Measurements from ENCODE around the gene TLE6. TPM values are rescaled to one million over a fixed set of nuclear protein-coding genes. Genes with fewer than 3 reads are reported as not detected.

The TLE6 gene
- total and polyA plus RNA-seq, 2 of the 13 experiments (the other 11 are each of a cell fraction or from before 2014, with no cell fraction given), result 0.24 to 5.5 TPM

DNA sequence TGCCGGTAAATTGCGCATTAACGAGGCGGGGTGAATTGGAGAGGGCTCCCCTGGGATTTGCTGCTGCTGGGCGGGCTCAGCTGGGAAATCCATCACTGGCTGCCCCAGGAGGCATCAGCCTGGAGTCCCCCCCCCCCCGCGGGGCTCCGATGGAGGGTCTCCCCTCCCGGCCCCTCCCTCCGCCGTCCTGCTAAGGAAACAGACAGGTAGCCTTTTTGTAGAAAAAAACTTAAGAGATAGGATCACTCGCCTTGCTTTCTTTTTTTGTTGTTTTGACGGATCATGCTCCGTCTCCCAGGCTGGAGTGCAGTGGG, 6.8 kb downstream of the TLE6 start:
- ChIA-PET POLR2A (no interaction called here), CTCF (ENCODE audit: low intra/inter-chr PET ratio, low total read pairs) (no interaction called here)
- intact Hi-C loops (cut with micrococcal nuclease; ENCODE audit: unreplicated experiment), result no loop called here
- H3K4me1 ChIP-seq (ENCODE audit: insufficient read depth, low read length), result peaks cover 43% of the 10 kb centered on the region
- DNase-seq (ENCODE audit: low spot score) (no peak), FAIRE-seq (no peak), ATAC-seq (no peak)
- H4K20me1 ChIP-seq (ENCODE audit: insufficient read depth, low read length), result no peaks in the 10 kb centered on the region
- in situ Hi-C loops (cut with HindIII; ENCODE audit: extremely low pct_ligation_motif_present, low pct_unique_long_range_greater_than_20kb), result no loop called here
- H3K27me3 ChIP-seq (ENCODE audit: control insufficient read depth in 1 of 2, insufficient read depth in 2 of 2, low read length in 2 of 2), result peaks cover 0 to 55% of the 10 kb centered on the region in 2 experiments; a peak in 4 of 5 replicates
- no peak for TF ChIP-seq SNAPC2 (CRISPR knock-in tag; IDR thresholded peaks at IDR 0.05)
- TF ChIP-seq ZNF543 (CRISPR knock-in tag; IDR thresholded peaks at IDR 0.05), result no peak
- no peak for TF ChIP-seq ZNF644 (CRISPR knock-in tag; IDR thresholded peaks at IDR 0.05; ENCODE audit: low read depth)
- no peak for TF ChIP-seq SCMH1 (CRISPR knock-in tag; IDR thresholded peaks at IDR 0.05; ENCODE audit: borderline replicate concordance)
- TF ChIP-seq ZNF766 (CRISPR knock-in tag; IDR thresholded peaks at IDR 0.05; ENCODE audit: borderline replicate concordance), result no peak
- TF ChIP-seq ZNF672 (CRISPR knock-in tag; IDR thresholded peaks at IDR 0.05), result no peak
- no peak for TF ChIP-seq SRSF4 (IDR thresholded peaks at IDR 0.05; ENCODE audit: low read depth, low read length, poor library complexity, severe bottlenecking)
- TF ChIP-seq CCDC6 (CRISPR knock-in tag; IDR thresholded peaks at IDR 0.05), result no peak
- TF ChIP-seq, protein P1, sequence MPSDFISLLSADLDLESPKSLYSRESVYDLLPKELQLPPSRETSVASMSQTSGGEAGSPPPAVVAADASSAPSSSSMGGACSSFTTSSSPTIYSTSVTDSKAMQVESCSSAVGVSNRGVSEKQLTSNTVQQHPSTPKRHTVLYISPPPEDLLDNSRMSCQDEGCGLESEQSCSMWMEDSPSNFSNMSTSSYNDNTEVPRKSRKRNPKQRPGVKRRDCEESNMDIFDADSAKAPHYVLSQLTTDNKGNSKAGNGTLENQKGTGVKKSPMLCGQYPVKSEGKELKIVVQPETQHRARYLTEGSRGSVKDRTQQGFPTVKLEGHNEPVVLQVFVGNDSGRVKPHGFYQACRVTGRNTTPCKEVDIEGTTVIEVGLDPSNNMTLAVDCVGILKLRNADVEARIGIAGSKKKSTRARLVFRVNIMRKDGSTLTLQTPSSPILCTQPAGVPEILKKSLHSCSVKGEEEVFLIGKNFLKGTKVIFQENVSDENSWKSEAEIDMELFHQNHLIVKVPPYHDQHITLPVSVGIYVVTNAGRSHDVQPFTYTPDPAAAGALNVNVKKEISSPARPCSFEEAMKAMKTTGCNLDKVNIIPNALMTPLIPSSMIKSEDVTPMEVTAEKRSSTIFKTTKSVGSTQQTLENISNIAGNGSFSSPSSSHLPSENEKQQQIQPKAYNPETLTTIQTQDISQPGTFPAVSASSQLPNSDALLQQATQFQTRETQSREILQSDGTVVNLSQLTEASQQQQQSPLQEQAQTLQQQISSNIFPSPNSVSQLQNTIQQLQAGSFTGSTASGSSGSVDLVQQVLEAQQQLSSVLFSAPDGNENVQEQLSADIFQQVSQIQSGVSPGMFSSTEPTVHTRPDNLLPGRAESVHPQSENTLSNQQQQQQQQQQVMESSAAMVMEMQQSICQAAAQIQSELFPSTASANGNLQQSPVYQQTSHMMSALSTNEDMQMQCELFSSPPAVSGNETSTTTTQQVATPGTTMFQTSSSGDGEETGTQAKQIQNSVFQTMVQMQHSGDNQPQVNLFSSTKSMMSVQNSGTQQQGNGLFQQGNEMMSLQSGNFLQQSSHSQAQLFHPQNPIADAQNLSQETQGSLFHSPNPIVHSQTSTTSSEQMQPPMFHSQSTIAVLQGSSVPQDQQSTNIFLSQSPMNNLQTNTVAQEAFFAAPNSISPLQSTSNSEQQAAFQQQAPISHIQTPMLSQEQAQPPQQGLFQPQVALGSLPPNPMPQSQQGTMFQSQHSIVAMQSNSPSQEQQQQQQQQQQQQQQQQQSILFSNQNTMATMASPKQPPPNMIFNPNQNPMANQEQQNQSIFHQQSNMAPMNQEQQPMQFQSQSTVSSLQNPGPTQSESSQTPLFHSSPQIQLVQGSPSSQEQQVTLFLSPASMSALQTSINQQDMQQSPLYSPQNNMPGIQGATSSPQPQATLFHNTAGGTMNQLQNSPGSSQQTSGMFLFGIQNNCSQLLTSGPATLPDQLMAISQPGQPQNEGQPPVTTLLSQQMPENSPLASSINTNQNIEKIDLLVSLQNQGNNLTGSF (CRISPR knock-in tag; IDR thresholded peaks at IDR 0.05), result no peak
- TF ChIP-seq NCOA1 (CRISPR knock-in tag; IDR thresholded peaks at IDR 0.05), result no peak
- no peak for TF ChIP-seq ZSCAN30 (CRISPR knock-in tag; IDR thresholded peaks at IDR 0.05)
- TF ChIP-seq, protein P2, sequence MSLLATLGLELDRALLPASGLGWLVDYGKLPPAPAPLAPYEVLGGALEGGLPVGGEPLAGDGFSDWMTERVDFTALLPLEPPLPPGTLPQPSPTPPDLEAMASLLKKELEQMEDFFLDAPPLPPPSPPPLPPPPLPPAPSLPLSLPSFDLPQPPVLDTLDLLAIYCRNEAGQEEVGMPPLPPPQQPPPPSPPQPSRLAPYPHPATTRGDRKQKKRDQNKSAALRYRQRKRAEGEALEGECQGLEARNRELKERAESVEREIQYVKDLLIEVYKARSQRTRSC (CRISPR knock-in tag; IDR thresholded peaks at IDR 0.05; ENCODE audit: low read depth), result no peak
- no peak for TF ChIP-seq POLR2G (IDR thresholded peaks at IDR 0.05; ENCODE audit: low read depth, low read length)
- H3K9ac ChIP-seq (ENCODE audit: insufficient read depth, low read depth, low read length), result no peak overlapping the region
- no peak overlapping the region for H3K27ac ChIP-seq (ENCODE audit: extremely low read length, insufficient read depth, low read length)
- no peaks in the 10 kb centered on the region for H3K79me2 ChIP-seq (ENCODE audit: insufficient read depth, low read length)
- peak overlapping the region; percentile 74 for H3K4me2 ChIP-seq (ENCODE audit: low read depth, low read length)
- peak overlapping the region in 2 of 3 experiments; percentile 31 to 62; a peak in 4 of 6 replicates for H3K4me3 ChIP-seq (replicated peaks in 1 of 3; ENCODE audit: insufficient read depth in 1 of 3, low read depth in 2 of 3, low read length in 3 of 3)
- BruUV-seq (replicated peaks), result no TSS peak
- H3K9me3 ChIP-seq (ENCODE audit: low read length), result no peaks in the 10 kb centered on the region
- H2AFZ ChIP-seq (ENCODE audit: low read length), result no peak overlapping the region
- 11% methylated on average over 9 of the region's 14 CpGs for WGBS (ENCODE audit: low lambda C conversion rate)
- no peaks in the 10 kb centered on the region for H3K36me3 ChIP-seq (replicated peaks in 1 of 2; ENCODE audit: control insufficient read depth in 1 of 2, insufficient read depth in 2 of 2, low read length in 2 of 2)

Measured in HepG2 (cell line).